NT2/D1 (cell line): ENCODE measurements around the gene TRIM52.

ENCODE experiments used
- DNase-seq: peaks from one replicate; pipeline ENCODE4 v3.0.0-alpha.2; 2011; ENCODE audit warnings: low read depth, low spot score
- H3K27me3 ChIP-seq: 2 replicates; pipeline ENCODE4 v1.6.0; 2011; ENCODE audit warnings: mild to moderate bottlenecking; ENCODE audit not compliant: insufficient read length, insufficient read depth
- H3K36me3 ChIP-seq: 2 replicates; pipeline ENCODE4 v1.6.1; 2011; ENCODE audit warnings: mild to moderate bottlenecking, low read length, mixed read lengths; ENCODE audit not compliant: insufficient read depth, insufficient read length
- H3K4me1 ChIP-seq: 2 replicates; pipeline ENCODE4 v1.5.1; 2011; ENCODE audit not compliant: insufficient read depth, insufficient read length
- H3K4me3 ChIP-seq: 2 replicates; pipeline ENCODE4 v1.5.1; 2011; ENCODE audit warnings: low read depth; ENCODE audit not compliant: insufficient read length
- H3K9ac ChIP-seq: 2 replicates; pipeline ENCODE4 v1.6.0; 2011; ENCODE audit warnings: low read depth; ENCODE audit not compliant: insufficient read length
- H3K9me3 ChIP-seq: 2 replicates; pipeline ENCODE4 v1.5.1; 2011; ENCODE audit warnings: mild to moderate bottlenecking, low read length; ENCODE audit not compliant: insufficient read depth
- SUZ12 ChIP-seq: IDR thresholded peaks from 2 replicates; pipeline ENCODE4 v1.6.1; 2011; ENCODE audit not compliant: insufficient read length, insufficient read depth; ENCODE audit errors: extremely low read depth
- YY1 ChIP-seq: IDR thresholded peaks from 2 replicates; pipeline ENCODE4 v1.6.1; 2011; ENCODE audit not compliant: insufficient read length, insufficient read depth
- ZNF274 ChIP-seq: IDR thresholded peaks from 2 replicates; pipeline ENCODE4 v1.6.1; 2011; ENCODE audit warnings: mild to moderate bottlenecking, low read depth, low read length

Gene TRIM52

GRCh38 chr5:181263633-181264032, 2.7 kb upstream of the TRIM52 start:
- TF ChIP-seq YY1 (no peak), SUZ12 (no peak), ZNF274 (no peak)
- no peak for DNase-seq
- Histone ChIP-seq H3K4me3 (no peak overlapping the region), H3K36me3 (peaks cover 14% of the 10 kb centered on the region), H3K9me3 (no peaks in the 10 kb centered on the region), H3K9ac (no peak overlapping the region), H3K27me3 (no peaks in the 10 kb centered on the region), H3K4me1 (no peaks in the 10 kb centered on the region)

DNA sequence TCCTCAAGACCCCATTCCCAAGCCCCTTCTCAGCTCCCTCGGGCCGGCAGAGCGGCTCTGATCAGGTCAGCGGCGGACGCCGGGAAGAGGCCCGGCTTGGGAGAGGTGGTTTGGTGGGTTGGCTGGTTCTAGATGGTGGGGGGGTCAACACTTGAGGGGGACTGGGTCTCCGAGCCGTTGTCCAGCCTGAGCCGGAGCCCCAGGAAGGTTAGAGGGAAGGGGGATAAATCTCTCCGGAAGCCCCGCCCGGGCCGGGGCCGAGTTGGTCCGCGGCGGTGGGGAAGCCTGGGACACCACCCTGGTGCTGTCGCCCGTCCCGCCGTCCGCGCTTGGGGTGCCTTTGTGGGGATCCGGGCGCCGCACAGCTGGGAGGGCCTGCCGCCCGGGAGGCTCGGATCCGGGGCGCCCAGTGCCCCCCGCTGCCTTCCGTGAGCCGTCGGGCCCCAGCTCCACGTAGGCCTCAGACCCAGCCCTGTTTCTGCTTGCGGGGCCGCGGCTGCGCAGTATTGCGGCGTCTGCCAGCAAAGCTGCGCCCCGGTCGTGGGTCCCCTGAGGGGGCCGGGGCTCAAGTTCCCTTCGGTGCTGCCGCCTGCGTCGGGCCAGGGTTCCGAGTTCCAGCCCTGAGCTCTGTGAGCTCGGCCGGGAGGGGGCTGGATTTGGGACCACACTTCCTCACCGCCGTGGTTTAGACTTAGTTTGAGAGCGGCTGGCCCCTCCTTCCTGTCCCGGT, 542 bp upstream of the TRIM52 start:
- Histone ChIP-seq H3K9ac (peak overlapping the region; percentile 76), H3K9me3 (no peaks in the 10 kb centered on the region), H3K4me1 (no peaks in the 10 kb centered on the region), H3K36me3 (peaks cover 14% of the 10 kb centered on the region), H3K27me3 (no peaks in the 10 kb centered on the region), H3K4me3 (peak overlapping the region; percentile 66)
- no peak for DNase-seq
- TF ChIP-seq SUZ12: no peak
- TF ChIP-seq ZNF274: no peak
- no peak for TF ChIP-seq YY1

- H3K36me3 ChIP-seq: peaks cover 14% of the 10 kb centered on the region
- H3K4me3 ChIP-seq: peak overlapping the region; percentile 66
- peak overlapping the region; percentile 76 for H3K9ac ChIP-seq
- no peaks in the 10 kb centered on the region for H3K9me3 ChIP-seq
- no peaks in the 10 kb centered on the region for H3K27me3 ChIP-seq
- no peak for DNase-seq
- TF ChIP-seq ZNF274 (no peak), YY1 (no peak), SUZ12 (no peak)
- no peaks in the 10 kb centered on the region for H3K4me1 ChIP-seq
Observed at GRCh38 chr5:181259974-181260719, 796 bp downstream of the TRIM52 start.

GRCh38 chr5:181259283-181259682, 1.7 kb downstream of the TRIM52 start:
- Histone ChIP-seq H3K27me3 (no peaks in the 10 kb centered on the region), H3K9ac (peak overlapping the region; percentile 76), H3K4me3 (peak overlapping the region; percentile 66), H3K36me3 (peaks cover 18% of the 10 kb centered on the region), H3K4me1 (no peaks in the 10 kb centered on the region), H3K9me3 (no peaks in the 10 kb centered on the region)
- no peak for TF ChIP-seq ZNF274
- TF ChIP-seq SUZ12: no peak
- no peak for TF ChIP-seq YY1
- DNase-seq: no peak

- TF ChIP-seq ZNF274 (no peak), SUZ12 (no peak), YY1 (no peak)
- Histone ChIP-seq H3K4me3 (no peak overlapping the region), H3K9me3 (no peaks in the 10 kb centered on the region), H3K36me3 (peaks cover 15% of the 10 kb centered on the region), H3K27me3 (no peaks in the 10 kb centered on the region), H3K4me1 (no peaks in the 10 kb centered on the region), H3K9ac (no peak overlapping the region)
- no peak for DNase-seq
Observed at GRCh38 chr5:181258576-181258975, 2.4 kb downstream of the TRIM52 start.

- Histone ChIP-seq H3K4me1 (no peaks in the 10 kb centered on the region), H3K27me3 (no peaks in the 10 kb centered on the region), H3K9me3 (no peaks in the 10 kb centered on the region), H3K4me3 (no peak overlapping the region), H3K36me3 (peaks cover 29% of the 10 kb centered on the region), H3K9ac (no peak overlapping the region)
- no peak for DNase-seq
- TF ChIP-seq YY1: no peak
- no peak for TF ChIP-seq SUZ12
Observed at GRCh38 chr5:181255836-181256578, 4.9 kb downstream of the TRIM52 start.

DNA sequence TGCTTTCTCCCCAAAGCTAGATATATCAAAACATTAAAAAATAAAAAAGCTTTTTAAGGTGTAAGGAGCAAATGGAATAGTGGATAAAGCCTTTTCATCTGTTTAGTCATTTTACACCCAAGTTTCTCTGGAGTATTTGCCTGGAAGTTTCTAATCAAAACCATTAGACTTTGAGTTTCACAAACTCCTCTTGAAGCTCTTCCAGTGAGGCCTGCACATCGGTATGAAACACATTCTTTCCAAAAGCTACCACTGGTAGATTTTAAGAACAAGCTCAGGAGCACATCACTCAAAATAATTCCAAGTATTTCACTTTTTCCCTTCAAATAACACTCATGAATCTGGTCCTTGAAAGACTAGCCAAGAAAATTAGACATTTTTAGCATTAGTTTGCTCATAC, 5.7 kb downstream of the TRIM52 start:
- no peak for DNase-seq
- Histone ChIP-seq H3K9ac (no peak overlapping the region), H3K36me3 (peaks cover 36% of the 10 kb centered on the region), H3K4me3 (no peak overlapping the region), H3K27me3 (no peaks in the 10 kb centered on the region), H3K9me3 (no peaks in the 10 kb centered on the region), H3K4me1 (peaks cover 2% of the 10 kb centered on the region)
- TF ChIP-seq YY1 (no peak), ZNF274 (no peak), SUZ12 (no peak)
